Peyer's patch (tissue), 4 donors: Measurements from ENCODE around the gene TAS2R42.

Source experiments
- POLR2A ChIP-seq, 2 donors: fragments of 450-650 bp; IDR thresholded peaks; one replicate each; pipeline ENCODE4 v1.5.1; 2017; ENCODE audit warnings: antibody characterized with exemption in 2 of 2, mild to moderate bottlenecking in 2 of 2, moderate library complexity in 2 of 2
- TF ChIP-seq, protein P1 (sequence below), 6 experiments: fragments of 450-650 bp in 4 of 6; fragments of 200-600 bp in 2 of 6; sonication (generic) in 1 of 6; IDR thresholded peaks; one replicate each; pipeline ENCODE4 v1.5.1; 2017 to 2019; ENCODE audit warnings: antibody characterized with exemption in 6 of 6, mild to moderate bottlenecking in 3 of 6, moderate library complexity in 1 of 6

GRCh38 chr12:11144297-11144696 lies 42.4 kb downstream of the TAS2R42 start:
- TF ChIP-seq, protein P1, sequence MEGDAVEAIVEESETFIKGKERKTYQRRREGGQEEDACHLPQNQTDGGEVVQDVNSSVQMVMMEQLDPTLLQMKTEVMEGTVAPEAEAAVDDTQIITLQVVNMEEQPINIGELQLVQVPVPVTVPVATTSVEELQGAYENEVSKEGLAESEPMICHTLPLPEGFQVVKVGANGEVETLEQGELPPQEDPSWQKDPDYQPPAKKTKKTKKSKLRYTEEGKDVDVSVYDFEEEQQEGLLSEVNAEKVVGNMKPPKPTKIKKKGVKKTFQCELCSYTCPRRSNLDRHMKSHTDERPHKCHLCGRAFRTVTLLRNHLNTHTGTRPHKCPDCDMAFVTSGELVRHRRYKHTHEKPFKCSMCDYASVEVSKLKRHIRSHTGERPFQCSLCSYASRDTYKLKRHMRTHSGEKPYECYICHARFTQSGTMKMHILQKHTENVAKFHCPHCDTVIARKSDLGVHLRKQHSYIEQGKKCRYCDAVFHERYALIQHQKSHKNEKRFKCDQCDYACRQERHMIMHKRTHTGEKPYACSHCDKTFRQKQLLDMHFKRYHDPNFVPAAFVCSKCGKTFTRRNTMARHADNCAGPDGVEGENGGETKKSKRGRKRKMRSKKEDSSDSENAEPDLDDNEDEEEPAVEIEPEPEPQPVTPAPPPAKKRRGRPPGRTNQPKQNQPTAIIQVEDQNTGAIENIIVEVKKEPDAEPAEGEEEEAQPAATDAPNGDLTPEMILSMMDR (IDR thresholded peaks at IDR 0.05): no peak
- no peak for TF ChIP-seq POLR2A (IDR thresholded peaks at IDR 0.05)
